Mononuclear cell (primary cell): Measurements from ENCODE around the gene PPIG. TPM values are rescaled to one million over a fixed set of nuclear protein-coding genes. Genes with fewer than 3 reads are reported as not detected.

ENCODE experiments used
- H3K27me3 ChIP-seq: 2 replicates; pipeline ENCODE4 v1.6.0; 2011; ENCODE audit warnings: low read length, control low read depth; ENCODE audit not compliant: insufficient read depth
- H3K4me1 ChIP-seq: 2 replicates; pipeline ENCODE4 v1.5.1; 2011; ENCODE audit warnings: mild to moderate bottlenecking, low read length, control low read depth; ENCODE audit not compliant: insufficient read depth
- H3K4me3 ChIP-seq: 2 replicates; pipeline ENCODE4 v1.5.1; 2011; ENCODE audit warnings: mild to moderate bottlenecking, low read length, moderate library complexity
- H3K9me3 ChIP-seq: 2 replicates; pipeline ENCODE4 v1.5.1; 2011; ENCODE audit warnings: low read depth, mild to moderate bottlenecking, control low read depth, low read length
- total RNA-seq: library from RNA; depleted of rRNA; stranded (reverse); fragments of >200 nt; gene quantifications from one replicate; pipeline ENCODE4 v1.2.3, GENCODE V29; 2012

The PPIG gene
- total RNA-seq, 1 donor, result 60.1 TPM

DNA sequence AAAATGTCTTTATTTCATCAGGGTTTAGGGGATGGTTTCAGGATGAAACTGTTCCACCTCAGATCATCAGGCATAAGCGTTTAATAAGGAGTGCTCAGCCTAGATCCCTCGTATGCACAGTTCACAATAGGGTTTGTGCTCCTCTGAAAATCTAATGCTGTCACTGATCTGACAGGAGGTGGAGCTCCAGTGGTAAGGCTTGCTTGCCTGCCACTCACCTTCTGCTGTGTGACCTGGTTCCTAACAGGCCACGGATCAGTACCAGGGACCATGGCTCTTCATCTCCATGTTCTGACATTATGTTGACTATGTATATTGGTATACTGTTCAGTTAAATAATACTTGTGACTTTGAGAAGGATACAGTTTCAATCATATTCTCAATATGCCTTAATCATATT is 41.6 kb downstream of the PPIG start:
- Histone ChIP-seq H3K9me3 (no peaks in the 10 kb centered on the region), H3K27me3 (no peaks in the 10 kb centered on the region), H3K4me1 (no peaks in the 10 kb centered on the region)

DNA sequence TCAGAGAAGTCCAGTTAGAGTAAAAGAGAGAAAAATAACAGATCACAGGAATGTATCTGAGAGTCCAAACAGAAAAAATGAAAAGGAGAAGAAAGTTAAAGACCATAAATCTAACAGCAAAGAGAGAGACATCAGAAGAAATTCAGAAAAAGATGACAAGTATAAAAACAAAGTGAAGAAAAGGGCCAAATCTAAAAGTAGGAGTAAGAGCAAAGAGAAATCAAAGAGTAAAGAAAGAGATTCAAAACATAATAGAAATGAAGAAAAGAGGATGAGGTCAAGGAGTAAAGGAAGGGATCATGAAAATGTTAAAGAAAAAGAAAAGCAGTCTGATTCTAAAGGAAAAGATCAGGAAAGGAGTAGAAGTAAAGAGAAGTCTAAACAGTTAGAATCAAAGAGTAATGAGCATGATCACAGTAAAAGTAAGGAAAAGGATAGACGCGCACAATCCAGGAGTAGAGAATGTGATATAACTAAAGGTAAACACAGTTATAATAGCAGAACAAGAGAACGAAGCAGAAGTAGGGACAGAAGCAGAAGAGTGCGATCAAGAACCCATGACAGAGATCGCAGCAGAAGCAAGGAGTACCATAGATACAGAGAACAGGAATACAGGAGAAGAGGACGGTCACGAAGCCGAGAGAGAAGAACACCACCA is 52.4 kb downstream of the PPIG start:
- H3K4me3 ChIP-seq, result no peak overlapping the region
- H3K27me3 ChIP-seq, result no peaks in the 10 kb centered on the region
- H3K4me1 ChIP-seq, result no peaks in the 10 kb centered on the region
- no peaks in the 10 kb centered on the region for H3K9me3 ChIP-seq

More for the DNA sequence above, 41.6 kb downstream of the PPIG start:
- no peak overlapping the region for H3K4me3 ChIP-seq

- no peaks in the 10 kb centered on the region for H3K9me3 ChIP-seq
- no peak overlapping the region for H3K4me3 ChIP-seq
- H3K27me3 ChIP-seq, result no peaks in the 10 kb centered on the region
- H3K4me1 ChIP-seq, result no peaks in the 10 kb centered on the region
Observed at GRCh38 chr2:169637620-169638019, 53.5 kb downstream of the PPIG start.

DNA sequence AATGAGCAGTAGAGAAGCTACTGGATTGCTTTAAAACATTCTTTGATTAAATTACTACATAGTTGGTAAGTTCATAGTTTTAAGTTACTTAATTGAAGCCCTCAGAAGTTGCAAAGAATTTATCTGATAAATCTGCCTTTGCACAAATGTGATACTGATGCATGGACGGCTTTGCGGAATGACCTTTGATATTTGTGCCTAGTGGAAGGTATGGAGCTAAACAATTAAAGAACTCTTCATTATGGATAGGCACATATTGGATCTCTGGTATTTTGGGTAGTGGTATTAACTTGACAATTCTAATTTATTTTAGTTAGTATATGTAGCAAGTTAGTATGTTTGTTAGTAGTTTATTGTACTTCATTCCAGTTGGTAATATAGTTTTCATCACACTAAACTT is 56.0 kb downstream of the PPIG start:
- no peaks in the 10 kb centered on the region for H3K9me3 ChIP-seq
- H3K4me3 ChIP-seq, result no peak overlapping the region

GRCh38 chr2:169641464-169641863 is 57.3 kb downstream of the PPIG start:
- Histone ChIP-seq H3K4me3 (no peak overlapping the region), H3K27me3 (no peaks in the 10 kb centered on the region), H3K4me1 (no peaks in the 10 kb centered on the region), H3K9me3 (no peaks in the 10 kb centered on the region)

More for the DNA sequence above, 56.0 kb downstream of the PPIG start:
- H3K4me1 ChIP-seq, result no peaks in the 10 kb centered on the region
- no peaks in the 10 kb centered on the region for H3K27me3 ChIP-seq

GRCh38 chr2:169644173-169644572 is 60.0 kb downstream of the PPIG start:
- Histone ChIP-seq H3K27me3 (no peaks in the 10 kb centered on the region), H3K4me1 (no peaks in the 10 kb centered on the region), H3K9me3 (no peaks in the 10 kb centered on the region), H3K4me3 (no peak overlapping the region)

DNA sequence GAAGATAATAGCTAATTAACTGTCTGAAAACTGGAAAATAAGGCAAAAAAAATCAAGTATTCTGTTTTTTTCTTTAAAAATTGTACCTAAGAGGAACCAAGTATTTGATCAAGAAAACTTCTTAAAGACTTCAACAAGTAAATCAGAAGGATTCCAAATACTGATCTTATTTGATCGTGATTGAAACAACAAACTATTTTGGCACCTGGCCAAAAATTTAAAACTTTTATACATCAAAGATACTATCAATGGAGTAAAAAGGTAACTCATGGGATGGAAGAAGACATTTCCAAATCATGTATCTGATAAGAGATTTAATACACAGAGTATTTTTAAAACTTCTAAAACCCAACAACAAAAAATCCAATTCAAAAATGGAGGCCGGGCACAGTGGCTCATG is 63.3 kb downstream of the PPIG start:
- Histone ChIP-seq H3K4me1 (no peaks in the 10 kb centered on the region), H3K9me3 (no peaks in the 10 kb centered on the region), H3K4me3 (no peak overlapping the region), H3K27me3 (no peaks in the 10 kb centered on the region)

DNA sequence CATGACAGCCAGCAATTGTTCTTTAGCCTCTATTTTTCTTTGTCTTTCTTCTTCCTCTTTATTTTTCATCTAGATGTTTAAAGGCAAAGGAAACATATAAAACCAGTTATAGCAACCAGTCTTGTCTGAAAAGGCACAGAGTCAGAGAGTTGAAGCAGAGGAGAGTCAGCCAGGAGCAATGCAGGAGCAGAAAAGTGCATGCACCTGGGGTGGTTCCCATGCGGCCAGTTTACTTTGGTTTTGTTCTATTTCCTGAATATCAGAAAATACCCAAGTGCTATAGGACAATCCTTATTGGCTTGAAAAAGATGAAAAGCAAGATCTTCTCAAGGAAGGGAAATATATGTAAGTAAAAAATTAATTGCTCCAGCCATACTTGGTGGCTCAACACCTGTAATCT is 65.1 kb downstream of the PPIG start:
- H3K4me1 ChIP-seq, result no peaks in the 10 kb centered on the region
- H3K9me3 ChIP-seq, result no peaks in the 10 kb centered on the region
- no peaks in the 10 kb centered on the region for H3K27me3 ChIP-seq
- no peak overlapping the region for H3K4me3 ChIP-seq

DNA sequence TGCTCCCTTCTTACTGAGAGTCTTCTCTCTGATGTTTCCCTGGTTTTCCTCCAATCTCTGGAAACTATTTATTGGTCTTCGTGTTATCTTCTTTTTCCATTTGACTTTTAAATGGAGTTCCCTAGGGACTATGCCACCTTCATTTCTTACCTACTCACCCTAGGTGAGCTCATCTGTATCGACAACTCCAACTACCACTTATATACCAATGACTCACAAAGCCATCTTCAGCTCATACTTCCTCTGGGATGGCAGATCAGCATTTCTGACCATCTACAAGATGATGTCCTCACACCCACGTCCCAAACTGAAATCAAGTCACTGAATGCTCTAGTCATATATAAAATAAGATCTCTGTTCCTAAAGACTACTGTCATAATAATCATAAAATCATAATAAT is 69.5 kb downstream of the PPIG start:
- no peaks in the 10 kb centered on the region for H3K27me3 ChIP-seq
- H3K4me3 ChIP-seq, result no peak overlapping the region
- no peaks in the 10 kb centered on the region for H3K9me3 ChIP-seq
- no peaks in the 10 kb centered on the region for H3K4me1 ChIP-seq

- H3K9me3 ChIP-seq, result no peaks in the 10 kb centered on the region
- H3K27me3 ChIP-seq, result no peaks in the 10 kb centered on the region
- peaks cover 5% of the 10 kb centered on the region for H3K4me1 ChIP-seq
- H3K4me3 ChIP-seq, result no peak overlapping the region
Observed at GRCh38 chr2:169656164-169656563, 72.0 kb downstream of the PPIG start.

DNA sequence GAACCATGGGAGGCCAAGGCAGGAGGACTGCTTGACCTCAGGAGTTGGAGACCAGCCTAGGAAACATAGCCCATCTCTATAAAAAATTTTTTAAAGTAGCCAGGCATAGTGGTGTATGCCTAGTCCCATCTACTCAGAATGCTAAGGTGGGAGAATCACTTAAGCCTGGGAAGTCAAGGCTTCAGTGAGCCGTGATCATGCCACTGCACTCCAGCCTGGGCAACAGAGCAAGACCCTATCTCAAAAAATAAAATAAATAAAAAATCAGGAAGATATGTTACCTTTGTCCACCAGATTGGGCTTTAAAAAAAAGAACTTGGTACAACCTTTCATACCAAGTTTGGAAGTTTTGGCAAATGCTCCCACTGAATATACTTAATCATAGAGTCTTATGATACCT is 74.7 kb downstream of the PPIG start:
- H3K9me3 ChIP-seq, result no peaks in the 10 kb centered on the region
- H3K27me3 ChIP-seq, result no peaks in the 10 kb centered on the region
- H3K4me3 ChIP-seq, result no peak overlapping the region
- H3K4me1 ChIP-seq, result peaks cover 5% of the 10 kb centered on the region

GRCh38 chr2:169659320-169659719 is 75.2 kb downstream of the PPIG start:
- H3K9me3 ChIP-seq, result no peaks in the 10 kb centered on the region
- H3K27me3 ChIP-seq, result no peaks in the 10 kb centered on the region
- H3K4me3 ChIP-seq, result no peak overlapping the region

GRCh38 chr2:169661265-169661664 is 77.1 kb downstream of the PPIG start:
- Histone ChIP-seq H3K4me1 (peaks cover 5% of the 10 kb centered on the region), H3K4me3 (no peak overlapping the region), H3K27me3 (no peaks in the 10 kb centered on the region), H3K9me3 (no peaks in the 10 kb centered on the region)

More at GRCh38 chr2:169659320-169659719, 75.2 kb downstream of the PPIG start:
- H3K4me1 ChIP-seq, result peaks cover 5% of the 10 kb centered on the region

DNA sequence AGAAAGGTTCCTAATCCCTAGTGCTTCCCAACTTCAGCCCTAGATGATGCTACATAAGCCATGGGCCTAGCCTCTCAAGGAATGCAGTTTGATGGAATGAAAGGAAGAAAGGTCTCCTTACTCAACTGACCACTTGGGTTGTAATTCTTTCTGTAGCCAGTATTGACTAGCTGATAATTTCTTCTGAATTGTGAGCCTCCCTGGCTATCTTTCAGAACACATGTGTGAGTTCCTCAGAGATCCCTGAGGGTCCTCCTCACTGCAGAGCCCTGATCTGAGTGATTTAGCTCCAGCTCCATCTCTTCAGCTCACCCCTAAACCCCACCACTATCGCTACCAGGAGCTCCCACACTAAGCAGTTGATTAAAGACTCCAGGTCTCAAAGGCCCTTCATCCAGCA is 78.6 kb downstream of the PPIG start:
- H3K27me3 ChIP-seq, result no peaks in the 10 kb centered on the region
- H3K4me1 ChIP-seq, result peaks cover 5% of the 10 kb centered on the region
- H3K4me3 ChIP-seq, result no peak overlapping the region
- no peaks in the 10 kb centered on the region for H3K9me3 ChIP-seq

DNA sequence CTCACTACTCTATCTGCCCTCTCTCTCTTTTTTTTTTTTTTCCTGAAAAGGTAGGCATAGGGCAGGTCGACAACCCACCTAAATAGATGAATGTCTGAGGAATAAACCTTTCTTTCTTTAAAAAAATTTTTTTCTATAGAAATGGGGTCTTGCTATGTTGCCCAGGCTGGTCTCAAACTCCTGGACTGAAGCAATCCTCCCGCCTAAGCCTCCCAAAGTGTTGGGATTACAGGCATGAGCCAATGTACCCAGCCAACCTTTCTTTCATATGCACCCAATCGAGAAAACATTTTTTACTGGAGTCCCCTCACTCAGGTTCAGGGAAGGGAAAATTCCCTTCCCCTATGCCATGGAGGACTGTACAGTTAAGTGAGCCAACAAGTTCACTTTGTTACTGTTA is 79.1 kb downstream of the PPIG start:
- Histone ChIP-seq H3K9me3 (no peaks in the 10 kb centered on the region), H3K27me3 (no peaks in the 10 kb centered on the region), H3K4me3 (no peak overlapping the region), H3K4me1 (peaks cover 5% of the 10 kb centered on the region)

DNA sequence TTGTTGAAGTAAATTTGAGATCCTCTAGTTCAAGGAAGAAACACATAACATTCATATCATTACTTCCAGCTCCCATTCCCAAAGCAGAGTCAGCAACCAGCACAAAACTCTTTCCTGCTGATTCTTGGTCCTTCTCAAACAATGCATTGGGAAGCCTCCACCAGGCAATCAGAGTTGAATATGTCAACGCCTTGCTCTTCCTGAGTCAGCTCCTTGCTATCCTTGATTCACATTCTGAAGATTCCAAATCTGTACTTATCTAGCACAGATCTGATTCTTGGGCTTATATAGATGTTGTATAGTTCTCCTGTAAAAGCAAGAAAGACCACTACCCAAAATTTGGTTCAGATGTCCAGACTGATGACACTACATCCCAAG is 80.4 kb downstream of the PPIG start:
- H3K4me3 ChIP-seq, result no peak overlapping the region
- H3K4me1 ChIP-seq, result no peaks in the 10 kb centered on the region
- H3K27me3 ChIP-seq, result no peaks in the 10 kb centered on the region
- H3K9me3 ChIP-seq, result no peaks in the 10 kb centered on the region
